ENCODE measurements around the gene MDM2.

The MDM2 gene

GRCh38 chr12:68884251-68884650 is 76.3 kb downstream of the MDM2 start:
- no peak for DNase-seq

GRCh38 chr12:68885381-68885780 is 77.4 kb downstream of the MDM2 start:
- DNase-seq = no peak

- no peak for DNase-seq
Observed at GRCh38 chr12:68886636-68887572, 78.9 kb downstream of the MDM2 start.

GRCh38 chr12:68887641-68888040 is 79.7 kb downstream of the MDM2 start:
- DNase-seq = no peak

GRCh38 chr12:68888243-68888642 is 80.3 kb downstream of the MDM2 start:
- DNase-seq = no peak

GRCh38 chr12:68890701-68891113 is 82.7 kb downstream of the MDM2 start:
- no peak for DNase-seq

GRCh38 chr12:68891141-68891540 is 83.2 kb downstream of the MDM2 start:
- DNase-seq = no peak

GRCh38 chr12:68893201-68893600 is 85.2 kb downstream of the MDM2 start:
- DNase-seq = no peak

GRCh38 chr12:68893741-68894140 is 85.8 kb downstream of the MDM2 start:
- no peak for DNase-seq

GRCh38 chr12:68894276-68894855 is 86.4 kb downstream of the MDM2 start:
- no peak for DNase-seq

- no peak for DNase-seq
Observed at GRCh38 chr12:68896881-68897540, 89.0 kb downstream of the MDM2 start.

GRCh38 chr12:68899251-68899771 is 91.3 kb downstream of the MDM2 start:
- DNase-seq = no peak

GRCh38 chr12:68900241-68900640 is 92.3 kb downstream of the MDM2 start:
- no peak for DNase-seq
